Panc1 (cell line): Measurements from ENCODE around the gene SEPTIN1.

ENCODE experiments used
- POLR2AphosphoS5 ChIP-seq: IDR thresholded peaks from 2 replicates; pipeline ENCODE4 v1.6.1; 2012; ENCODE audit warnings: mild to moderate bottlenecking, low read depth, low read length, moderate library complexity
- TCF7L2 ChIP-seq: IDR thresholded peaks from 2 replicates; pipeline ENCODE4 v1.6.1; 2011; ENCODE audit warnings: mild to moderate bottlenecking, low read depth, low read length, inconsistent platforms
- TF ChIP-seq, protein P1 (sequence below): fragments of 450-650 bp; IDR thresholded peaks from 2 replicates; pipeline ENCODE4 v1.5.1; 2017; ENCODE audit warnings: mild to moderate bottlenecking
- TF ChIP-seq, protein P2 (sequence below), 2 experiments: IDR thresholded peaks; 2 replicates each; pipeline ENCODE4 v1.6.1; 2011 to 2012; ENCODE audit warnings: low read depth in 2 of 2, control low read depth in 1 of 2, low read length in 1 of 2, mild to moderate bottlenecking in 1 of 2, moderate library complexity in 1 of 2; ENCODE audit not compliant: insufficient read depth in 1 of 2

GRCh38 chr16:30416047-30416603 is 33.8 kb upstream of the SEPTIN1 start:
- TF ChIP-seq TCF7L2, result no peak
- TF ChIP-seq POLR2AphosphoS5, result no peak
- TF ChIP-seq, protein P1, sequence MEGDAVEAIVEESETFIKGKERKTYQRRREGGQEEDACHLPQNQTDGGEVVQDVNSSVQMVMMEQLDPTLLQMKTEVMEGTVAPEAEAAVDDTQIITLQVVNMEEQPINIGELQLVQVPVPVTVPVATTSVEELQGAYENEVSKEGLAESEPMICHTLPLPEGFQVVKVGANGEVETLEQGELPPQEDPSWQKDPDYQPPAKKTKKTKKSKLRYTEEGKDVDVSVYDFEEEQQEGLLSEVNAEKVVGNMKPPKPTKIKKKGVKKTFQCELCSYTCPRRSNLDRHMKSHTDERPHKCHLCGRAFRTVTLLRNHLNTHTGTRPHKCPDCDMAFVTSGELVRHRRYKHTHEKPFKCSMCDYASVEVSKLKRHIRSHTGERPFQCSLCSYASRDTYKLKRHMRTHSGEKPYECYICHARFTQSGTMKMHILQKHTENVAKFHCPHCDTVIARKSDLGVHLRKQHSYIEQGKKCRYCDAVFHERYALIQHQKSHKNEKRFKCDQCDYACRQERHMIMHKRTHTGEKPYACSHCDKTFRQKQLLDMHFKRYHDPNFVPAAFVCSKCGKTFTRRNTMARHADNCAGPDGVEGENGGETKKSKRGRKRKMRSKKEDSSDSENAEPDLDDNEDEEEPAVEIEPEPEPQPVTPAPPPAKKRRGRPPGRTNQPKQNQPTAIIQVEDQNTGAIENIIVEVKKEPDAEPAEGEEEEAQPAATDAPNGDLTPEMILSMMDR, result no peak
- TF ChIP-seq, protein P2, sequence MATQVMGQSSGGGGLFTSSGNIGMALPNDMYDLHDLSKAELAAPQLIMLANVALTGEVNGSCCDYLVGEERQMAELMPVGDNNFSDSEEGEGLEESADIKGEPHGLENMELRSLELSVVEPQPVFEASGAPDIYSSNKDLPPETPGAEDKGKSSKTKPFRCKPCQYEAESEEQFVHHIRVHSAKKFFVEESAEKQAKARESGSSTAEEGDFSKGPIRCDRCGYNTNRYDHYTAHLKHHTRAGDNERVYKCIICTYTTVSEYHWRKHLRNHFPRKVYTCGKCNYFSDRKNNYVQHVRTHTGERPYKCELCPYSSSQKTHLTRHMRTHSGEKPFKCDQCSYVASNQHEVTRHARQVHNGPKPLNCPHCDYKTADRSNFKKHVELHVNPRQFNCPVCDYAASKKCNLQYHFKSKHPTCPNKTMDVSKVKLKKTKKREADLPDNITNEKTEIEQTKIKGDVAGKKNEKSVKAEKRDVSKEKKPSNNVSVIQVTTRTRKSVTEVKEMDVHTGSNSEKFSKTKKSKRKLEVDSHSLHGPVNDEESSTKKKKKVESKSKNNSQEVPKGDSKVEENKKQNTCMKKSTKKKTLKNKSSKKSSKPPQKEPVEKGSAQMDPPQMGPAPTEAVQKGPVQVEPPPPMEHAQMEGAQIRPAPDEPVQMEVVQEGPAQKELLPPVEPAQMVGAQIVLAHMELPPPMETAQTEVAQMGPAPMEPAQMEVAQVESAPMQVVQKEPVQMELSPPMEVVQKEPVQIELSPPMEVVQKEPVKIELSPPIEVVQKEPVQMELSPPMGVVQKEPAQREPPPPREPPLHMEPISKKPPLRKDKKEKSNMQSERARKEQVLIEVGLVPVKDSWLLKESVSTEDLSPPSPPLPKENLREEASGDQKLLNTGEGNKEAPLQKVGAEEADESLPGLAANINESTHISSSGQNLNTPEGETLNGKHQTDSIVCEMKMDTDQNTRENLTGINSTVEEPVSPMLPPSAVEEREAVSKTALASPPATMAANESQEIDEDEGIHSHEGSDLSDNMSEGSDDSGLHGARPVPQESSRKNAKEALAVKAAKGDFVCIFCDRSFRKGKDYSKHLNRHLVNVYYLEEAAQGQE (IDR thresholded peaks at IDR 0.05; ENCODE audit: insufficient read depth in 1 of 2, low read depth in 2 of 2, low read length in 1 of 2), result no peak
